HG02642 (cell line): ENCODE measurements around the gene SPINK8.
"Not testable (repeated sequence)": the region's sequence is repeated elsewhere in the genome, so short reads cannot be mapped to it uniquely, and the experiment has no call there.

Source experiments
- ATAC-seq: cut with Tn5 transposase; IDR thresholded peaks from one replicate; pipeline ENCODE4 v1.9.1; 2021; ENCODE audit warnings: mild to moderate bottlenecking; ENCODE audit not compliant: unreplicated experiment, poor library complexity

The SPINK8 gene

DNA sequence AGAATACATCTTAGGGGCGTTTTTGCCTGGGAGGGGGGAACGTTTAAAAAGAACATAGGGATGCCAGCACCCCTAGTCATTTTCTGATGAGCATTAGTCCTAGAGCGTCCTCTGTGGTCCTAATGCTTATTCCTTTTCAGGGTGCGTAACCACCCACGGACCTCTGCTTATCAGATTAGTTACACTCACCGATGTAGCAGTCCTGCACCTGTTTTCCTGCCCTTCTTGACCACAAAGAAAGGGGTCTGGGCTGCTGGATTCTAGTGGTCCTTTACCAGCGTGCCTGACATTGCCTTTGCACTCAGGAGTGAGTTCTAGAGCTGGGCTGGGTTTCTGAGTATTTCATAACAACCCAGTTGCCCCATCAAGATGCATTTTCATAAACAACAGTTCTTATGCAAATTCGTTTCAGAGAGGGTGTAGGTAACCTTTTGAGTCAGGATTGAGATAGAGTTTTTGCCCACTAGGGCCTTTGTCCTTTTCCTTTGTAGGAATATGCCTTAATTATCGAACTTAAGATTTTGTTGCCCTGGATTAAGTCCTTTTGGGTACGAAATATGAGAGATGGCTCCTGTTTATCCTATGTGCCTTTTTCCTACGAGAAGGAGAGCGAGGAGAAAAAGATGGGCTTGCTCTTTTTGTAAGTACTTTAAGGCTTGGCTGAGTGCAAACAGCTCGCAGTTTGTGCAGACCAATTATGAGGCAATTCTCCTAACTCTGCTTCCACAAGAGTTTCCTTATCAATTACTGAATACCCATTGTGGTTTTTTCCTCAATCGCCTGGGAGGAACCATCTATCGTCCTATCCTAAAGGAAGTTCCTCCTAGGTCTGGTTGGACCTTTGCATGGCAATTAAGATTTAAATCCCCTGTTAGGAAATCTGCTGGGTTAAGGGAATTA lies at the start of gene SPINK8:
Gene SPINK8 (minus strand): TSS at position 316 of the 900 bp plus-strand sequence. CDS start 5,320 bp downstream, outside the sequence.
- not testable (repeated sequence) for ATAC-seq

DNA sequence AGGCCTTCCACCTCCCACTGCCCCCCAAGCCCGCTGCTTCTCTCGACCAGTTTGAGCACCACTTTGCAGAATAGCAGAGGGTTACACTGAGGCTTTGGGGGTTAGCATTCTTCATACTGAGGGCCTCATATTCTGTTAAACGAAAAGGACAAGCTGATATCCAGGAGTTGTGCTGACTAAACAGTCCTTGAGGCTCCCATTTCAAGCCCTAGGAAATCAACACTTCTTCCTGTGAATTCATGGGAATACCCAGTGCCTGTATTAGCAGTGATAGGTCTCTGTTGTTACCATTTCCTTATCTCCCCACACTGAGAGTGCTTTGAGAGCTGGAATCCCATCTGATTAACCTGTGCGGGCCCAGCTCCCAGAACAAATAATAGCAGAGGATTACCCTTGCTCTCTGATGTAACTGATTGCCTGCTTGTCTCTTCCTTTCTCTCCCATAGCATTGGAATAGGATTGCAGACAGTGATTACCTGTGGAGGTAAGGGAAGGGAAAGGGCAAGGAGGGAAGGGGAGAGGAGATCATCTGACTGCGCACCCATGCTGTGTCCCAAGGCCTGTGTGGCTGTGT lies 39.5 kb upstream of the SPINK8 start:
- ATAC-seq = no peak

DNA sequence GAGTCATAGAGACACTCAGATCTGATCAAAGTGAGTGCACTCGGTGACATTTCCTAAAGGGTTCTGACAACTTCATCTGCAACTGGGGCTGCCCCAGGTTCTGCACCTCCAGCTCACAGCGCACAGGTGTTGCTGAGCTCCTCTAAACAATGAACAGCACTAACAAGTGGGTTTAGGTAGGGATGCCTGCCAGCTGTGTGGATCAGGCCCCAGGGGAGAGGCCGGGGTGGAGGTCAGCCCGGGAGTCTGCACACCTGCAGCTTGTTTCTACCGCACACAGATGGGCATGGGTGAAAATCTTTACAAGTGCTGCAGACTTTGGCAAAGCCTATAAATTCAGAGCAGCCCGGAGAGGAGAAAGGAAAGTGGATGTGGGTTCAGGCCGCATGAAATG lies 38.9 kb upstream of the SPINK8 start:
- no peak for ATAC-seq

DNA sequence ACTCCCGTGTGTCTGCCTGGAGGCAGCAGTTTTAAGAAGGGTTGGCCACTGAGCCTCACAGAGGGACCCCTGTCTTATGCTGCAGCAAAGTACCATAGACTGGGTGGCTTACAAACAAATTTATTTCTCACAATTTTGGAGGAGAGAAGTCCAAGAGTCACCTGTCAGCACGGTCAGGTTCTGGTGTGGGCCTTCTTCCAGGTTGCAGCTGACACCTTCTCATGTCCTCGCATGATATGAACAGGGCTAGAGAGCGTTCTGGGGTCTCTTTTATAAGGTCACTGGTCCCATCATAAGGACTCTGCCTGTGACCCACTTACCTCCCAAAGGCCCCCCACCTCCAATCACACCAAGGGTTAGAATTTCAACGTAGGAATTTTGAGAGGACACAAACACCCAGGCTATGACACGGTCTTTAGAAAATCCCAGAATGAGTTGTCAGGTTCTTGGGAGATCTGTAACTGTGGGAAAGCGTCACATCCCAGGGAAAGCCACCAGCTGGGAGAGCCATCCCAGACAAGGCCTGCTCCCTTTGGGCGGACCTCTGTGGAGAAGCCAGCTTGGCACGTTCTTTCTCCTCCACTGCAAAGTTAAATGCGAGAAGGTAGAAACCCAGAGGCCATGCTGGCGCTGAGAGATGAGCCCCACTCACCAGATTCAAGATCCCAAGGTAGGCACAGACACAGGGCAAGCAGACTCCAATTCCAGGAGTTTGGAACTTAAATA lies 38.4 kb upstream of the SPINK8 start, which contains the start of gene FBXW12:
Gene FBXW12 (plus strand): TSS at position 569 of the 726 bp plus-strand sequence. CDS start 549 bp downstream, outside the sequence.
- no peak for ATAC-seq

DNA sequence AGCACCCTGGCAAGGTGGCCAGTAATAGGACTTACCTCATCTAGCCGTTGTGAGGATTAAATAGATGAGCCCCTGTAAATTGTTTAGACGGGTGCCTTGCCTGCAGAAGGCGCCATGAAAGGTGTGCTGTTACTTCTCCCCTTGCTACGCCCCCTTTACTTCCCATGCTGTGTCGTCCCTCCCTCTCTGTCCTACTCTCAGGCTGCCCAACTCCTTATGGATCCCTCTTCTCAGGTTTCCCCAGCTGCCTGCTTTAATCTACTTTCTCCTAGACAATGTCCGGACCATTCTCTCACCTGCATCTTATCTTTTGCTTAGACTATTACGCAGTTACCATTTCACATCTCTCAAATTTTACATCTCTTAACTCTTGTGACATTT lies 36.9 kb upstream of the SPINK8 start:
- ATAC-seq = no peak

DNA sequence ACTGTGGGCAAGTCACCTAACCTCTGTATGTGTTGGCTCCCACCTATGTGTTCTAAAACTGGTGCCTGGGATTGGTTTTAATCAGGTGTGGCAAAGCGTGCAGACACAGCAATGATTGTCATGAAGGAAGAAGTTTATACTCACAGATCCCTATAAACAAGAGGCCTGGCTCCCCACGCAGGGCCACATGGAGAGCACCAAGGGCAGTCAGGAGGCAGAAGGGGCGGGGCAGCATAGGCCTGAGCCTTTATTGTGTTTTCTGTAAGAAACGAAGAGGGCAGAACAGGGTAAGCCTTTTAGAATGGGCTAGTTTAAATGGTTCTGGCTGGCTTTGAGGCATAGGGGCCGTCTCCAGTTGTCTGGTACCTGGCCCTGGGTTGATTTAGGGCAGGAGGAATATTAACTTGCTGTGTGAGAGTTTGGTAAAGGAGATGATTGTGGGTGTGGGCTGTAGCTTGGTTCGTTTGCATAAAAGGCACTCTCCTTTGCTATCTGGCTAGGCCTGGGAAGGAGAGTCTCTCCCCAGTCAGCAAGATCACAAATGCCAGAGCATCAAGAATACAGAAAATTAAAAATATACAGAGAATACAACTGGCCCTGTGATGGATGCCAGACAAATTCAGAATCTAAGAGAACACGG lies 36.4 kb upstream of the SPINK8 start:
- no peak for ATAC-seq

DNA sequence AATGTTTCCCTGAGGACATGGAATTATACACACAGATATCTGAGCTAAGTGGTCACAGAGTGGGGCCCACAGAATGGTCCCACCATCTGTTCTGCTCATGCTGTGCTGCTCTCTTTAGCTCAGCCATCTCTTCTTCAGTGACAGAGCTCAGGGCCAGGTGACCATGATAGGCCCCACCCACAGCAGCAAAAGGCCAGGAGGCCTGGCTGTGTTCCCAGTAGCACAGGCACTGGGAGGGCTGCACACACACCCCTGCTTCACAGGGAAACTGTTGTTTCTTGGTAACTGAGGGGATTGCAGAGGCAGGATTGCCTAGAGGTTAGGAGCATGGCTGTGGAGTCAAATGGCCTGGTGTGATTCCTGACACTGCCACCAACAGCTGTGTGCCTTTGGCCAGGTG lies 33.7 kb upstream of the SPINK8 start:
- ATAC-seq = no peak

DNA sequence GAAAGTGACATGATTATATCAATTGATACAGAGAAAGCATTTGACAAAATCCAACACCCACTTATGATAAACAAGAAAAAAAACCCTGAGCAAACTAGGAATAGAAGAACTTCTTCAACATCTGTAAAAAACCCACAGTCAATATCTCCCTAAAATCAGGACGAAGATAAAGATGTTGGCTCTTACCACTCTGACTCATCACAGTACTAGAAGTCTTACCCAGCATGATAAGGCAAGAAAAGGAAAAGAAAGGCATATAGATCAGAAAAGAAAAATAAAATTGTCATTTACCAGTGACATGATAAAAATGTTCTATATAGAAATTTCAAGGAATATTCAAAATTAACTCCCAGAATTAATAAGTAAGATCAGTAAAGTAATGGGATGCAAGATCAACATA lies 31.4 kb upstream of the SPINK8 start:
- no peak for ATAC-seq

DNA sequence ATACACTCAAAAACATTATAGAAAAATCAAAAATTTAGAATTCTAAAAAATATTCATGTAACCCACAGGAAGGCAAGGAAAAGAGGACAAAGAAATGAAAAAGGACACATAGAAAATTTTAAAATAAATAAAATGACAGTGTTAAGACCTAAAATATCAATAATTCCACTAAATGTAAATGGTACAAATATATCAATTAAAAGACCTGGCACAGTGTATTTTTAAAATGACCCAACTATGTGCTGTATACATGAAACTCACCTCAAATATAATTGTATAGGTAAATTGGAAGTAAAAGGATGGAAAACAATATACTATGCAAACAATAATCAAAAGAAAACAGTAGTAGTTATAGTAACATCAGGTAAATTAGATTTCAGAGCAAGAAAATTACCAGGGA lies 28.5 kb upstream of the SPINK8 start:
- no peak for ATAC-seq

DNA sequence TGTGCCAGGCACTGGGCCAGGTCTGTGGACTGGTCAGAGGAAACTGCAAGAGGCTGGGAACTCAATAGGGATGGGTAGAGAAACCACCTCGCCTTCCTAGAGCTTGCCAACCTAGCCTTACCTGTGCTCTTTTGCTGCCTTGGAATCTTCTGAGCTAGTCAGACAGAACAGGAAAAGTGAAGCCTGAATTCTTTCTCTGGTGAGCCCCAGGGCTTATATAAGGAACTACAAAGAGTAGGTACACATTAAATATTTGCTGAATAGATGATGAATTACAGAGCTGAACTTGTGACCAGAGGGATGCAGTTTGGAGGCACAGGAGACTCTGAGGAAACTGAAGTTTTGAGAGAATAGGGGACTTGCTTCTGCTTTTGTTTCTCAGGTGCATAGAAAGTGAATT lies 23.0 kb upstream of the SPINK8 start:
- no peak for ATAC-seq

DNA sequence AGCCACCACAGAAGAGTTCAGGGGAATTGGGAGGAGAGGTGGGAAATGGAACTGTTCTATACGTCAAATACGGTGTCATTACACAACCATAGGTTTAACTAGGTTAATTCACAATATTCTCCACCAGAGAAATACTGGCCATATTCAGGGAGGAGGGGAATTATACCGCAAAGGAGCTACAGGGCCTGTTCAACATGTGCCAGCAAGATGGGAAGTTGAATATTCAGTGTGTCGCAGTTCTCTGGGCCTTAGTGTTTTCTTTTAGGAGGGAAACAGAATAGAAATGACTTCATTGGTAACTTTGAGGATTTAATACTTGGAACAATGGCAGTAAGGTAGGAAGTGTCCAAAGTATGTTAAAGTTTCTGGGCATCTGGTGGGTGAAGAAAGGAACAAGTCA lies 20.5 kb upstream of the SPINK8 start:
- ATAC-seq = no peak

DNA sequence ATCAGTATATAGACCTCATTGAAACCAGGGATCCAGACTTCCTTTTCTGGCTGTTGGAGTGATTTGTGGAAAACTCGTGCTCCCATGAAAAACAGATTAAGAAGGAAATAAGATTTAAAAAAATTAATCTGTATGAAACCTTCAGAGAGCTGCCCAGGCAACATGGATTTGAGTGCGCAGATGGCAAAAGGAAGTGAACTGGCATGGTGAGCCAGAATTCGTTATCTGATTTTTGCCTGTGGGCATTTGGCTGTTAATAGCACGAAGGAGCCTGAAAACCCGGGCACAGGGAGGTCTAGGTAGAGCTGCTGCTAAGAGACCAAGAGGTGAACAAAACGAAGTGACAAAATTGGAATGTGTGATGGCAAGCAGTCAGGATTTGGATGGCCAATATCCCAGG lies 19.1 kb upstream of the SPINK8 start:
- no peak for ATAC-seq

DNA sequence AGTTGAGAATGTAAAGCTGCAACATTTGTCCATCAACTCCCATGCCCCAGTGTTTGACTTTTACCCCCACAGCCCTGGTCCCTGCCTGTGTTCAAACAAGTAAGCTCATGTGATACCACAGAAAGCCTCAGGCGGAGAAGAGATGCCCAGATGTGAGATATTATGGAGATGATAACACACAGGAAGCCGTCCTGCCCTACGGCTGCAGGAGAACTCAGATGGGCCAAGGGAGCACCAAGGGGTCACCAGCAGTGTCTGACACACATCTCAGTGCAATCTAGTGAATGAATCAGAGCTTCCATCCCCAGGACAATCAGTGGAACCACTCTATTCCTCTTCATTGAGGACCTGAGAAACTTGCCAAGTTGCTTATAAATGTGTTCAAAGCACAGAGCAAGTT lies 14.0 kb upstream of the SPINK8 start:
- ATAC-seq = no peak

DNA sequence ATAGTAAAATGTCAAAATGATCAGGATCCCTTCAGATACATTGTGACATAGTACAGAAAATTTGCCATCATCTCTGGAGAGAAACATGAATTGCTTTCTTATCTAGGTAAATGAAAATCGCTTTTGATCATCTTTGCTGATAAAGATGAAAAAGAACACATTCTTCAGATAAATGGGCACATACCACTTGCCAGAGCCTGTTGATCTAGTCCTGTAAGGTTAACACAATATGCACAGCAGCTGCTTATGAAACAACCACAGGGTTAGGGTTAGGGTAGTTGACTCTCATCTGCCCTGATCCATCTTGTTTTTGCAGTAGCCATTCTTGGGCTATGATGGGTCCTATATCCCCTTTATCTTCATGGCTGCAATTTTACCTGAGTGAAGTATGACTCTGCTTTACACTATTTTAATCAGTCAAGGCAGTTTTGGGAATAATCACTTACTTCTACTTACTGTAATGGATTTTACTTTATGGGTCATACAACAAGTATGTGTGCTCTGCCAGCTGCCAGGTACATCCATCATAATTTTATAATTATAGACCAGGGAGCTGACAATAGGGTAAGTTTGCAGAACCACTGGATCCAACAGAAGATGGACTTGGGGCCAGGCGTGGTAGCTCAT lies 12.6 kb upstream of the SPINK8 start:
- ATAC-seq = no peak

DNA sequence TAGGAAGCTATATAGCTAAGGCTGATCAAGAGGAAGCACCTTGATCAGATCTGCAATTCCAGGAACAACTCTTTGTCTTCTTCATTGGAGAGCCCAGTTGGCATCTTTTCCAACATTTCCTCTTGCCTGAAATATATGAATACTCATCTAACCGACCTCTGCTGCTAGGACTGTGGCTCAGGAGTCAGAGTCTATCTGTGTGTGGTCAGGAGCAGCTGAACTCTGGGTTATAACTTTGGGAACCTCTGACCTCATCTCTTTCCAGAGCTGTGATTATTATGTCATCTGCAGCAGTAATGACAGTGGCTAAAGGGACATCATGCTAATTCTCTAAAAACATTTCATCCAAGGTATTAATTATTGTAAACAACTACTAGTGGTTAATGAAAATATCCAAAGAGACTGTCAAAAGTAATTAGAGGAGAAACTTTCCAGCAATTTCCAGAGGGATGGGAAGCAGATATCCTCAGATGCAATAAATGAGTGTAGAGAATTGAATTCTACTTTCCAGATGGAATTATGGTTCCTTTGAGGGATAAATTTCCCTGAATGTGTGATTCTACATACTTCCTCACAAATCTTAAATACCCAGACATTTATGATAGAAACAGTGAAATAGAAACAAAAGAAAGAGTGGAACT lies 11.5 kb upstream of the SPINK8 start:
- no peak for ATAC-seq

DNA sequence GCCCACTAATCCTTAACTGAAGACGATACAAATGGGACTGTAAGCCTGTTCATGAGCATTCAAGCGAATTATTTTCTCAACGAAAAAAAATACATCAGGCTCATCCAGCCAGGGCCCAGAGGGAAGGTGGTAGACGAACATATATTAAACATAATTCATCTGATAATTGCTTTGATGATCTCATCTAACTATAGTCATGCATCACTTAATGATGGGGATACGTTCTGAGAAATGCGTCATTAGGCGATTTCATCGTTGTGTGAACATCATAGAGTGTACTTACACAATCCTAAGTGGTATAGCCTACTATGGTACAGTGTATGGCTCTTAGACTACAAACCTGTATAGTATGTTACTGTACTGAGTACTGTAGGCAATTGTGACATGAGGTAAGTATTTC lies 10.0 kb upstream of the SPINK8 start:
- ATAC-seq = no peak

DNA sequence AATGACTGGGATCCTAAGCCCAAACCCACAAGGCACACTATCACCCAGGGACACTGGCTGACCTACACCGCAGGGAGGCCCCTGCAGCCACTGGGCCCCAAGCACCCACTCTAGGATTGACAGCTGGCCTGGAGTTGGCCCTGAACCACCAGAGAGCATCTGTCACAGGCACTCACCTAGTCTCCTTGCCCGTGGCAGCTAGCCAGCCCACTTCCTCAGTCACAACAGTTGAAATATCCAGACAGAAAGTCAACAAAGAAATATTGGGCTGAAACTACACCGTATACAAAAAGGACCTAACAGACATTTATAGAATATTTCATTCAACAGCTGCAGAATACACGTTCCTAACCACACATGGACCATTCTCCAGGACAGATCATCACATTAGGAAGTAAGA lies 5.2 kb upstream of the SPINK8 start:
- ATAC-seq = no peak

DNA sequence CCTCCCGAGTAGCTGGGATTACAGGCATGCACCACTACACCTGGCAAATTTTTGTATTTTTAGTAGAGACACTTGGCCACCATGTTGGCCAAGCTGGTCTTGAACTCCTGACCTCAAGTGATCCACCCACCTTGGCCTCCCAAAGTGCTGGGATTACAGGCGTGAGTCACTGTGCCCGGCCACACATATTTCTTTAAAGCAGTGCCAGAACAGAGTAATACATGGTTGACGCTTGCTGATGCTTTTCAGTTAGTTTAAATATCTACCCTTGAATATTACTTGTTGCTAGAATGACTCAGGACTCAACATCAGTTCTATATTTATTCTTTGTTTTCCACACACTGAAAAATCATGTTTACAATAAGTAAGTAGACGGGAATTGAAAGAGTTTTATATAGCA lies 4.1 kb upstream of the SPINK8 start:
- ATAC-seq = not testable (repeated sequence)

DNA sequence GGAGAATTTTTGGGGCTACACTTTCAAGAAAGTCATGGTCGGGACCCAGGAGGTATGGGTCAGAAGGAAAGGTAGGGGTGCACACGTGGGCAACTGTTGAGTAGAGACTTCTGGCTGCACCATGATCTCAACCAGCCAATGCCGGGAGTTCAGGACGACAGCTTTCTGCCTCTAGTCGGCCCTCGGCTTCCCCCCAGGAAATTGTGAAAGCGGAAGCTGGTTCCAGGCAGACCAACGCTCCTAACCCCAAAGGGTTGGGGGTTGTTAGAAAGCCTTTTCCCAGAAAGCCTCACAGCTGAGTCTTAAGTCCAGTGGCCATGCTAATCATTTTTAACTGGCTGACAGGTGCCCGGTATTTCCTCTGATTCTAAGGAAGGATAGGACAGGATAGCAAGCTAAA lies 1.8 kb upstream of the SPINK8 start:
- ATAC-seq = not testable (repeated sequence)

DNA sequence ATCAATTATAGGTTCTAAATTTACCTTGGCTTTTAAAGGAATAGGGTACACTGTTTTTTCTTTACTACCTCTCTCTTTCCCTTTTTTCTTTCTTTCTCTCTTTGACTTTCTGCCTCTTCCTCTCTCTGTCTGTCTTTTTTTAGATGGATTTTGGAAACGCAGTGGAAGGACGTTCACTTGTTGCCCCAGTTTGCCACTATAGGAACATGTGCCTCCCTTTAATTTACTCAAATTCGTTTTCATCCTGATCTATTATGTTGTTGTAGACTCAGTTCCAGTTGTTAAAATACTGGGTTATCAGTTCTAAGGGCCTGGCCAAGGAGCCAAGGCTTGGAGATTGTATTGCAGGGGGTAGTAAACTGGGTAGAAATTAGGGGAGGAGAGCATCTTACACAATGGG lies 1.1 kb upstream of the SPINK8 start:
- ATAC-seq = no peak
